Activated T-cell treated with anti-CD3 and anti-CD28 coated beads for 24 hours (primary cell): Measurements from ENCODE around the gene ITPR2.
"Not testable (repeated sequence)": the region's sequence is repeated elsewhere in the genome, so short reads cannot be mapped to it uniquely, and the experiment has no call there.

ENCODE experiments used
- DNase-seq: peaks from one replicate; pipeline ENCODE4 v3.0.0-alpha.2; 2020; ENCODE audit warnings: low read depth

Gene ITPR2

DNA sequence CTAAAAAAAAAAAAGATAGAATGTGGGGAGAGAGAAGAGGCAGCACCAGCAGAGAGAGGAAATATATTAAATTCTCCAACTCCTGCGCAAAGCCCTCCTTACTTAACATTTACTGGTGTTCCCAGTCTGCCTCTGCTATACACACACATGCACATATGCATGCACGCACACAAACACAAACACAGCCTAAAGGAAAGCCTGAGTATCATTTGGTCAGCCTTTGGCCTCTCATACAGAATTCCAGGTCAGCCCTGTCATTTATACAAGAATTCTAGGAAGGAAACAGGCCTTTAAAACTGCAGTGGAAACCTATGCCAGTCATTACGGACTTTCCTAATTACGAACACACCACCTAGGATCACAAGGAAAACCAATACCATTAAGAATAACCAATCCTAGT is 269.4 kb downstream of the ITPR2 start:
- DNase-seq, result no peak

GRCh38 chr12:26557326-26557725 is 275.7 kb downstream of the ITPR2 start:
- no peak for DNase-seq

DNA sequence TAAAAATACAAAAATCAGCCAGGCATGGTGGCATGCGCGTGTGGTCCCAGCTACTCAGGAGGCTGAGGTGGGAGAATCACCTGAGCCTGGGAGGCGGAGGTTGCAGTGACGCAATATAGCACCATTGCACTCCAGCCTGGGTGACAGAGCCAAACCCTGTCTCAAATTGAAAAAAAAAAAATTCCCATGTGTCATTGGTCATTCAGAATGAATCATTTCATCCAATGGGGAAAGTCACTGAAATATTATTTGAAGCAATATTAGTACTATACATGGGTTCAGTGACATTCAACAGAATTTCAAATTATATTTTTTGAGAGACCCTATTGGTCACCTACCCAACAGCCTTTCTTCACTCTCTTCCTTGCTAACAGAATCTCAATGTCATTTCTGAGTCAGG is 276.1 kb downstream of the ITPR2 start:
- DNase-seq, result no peak

DNA sequence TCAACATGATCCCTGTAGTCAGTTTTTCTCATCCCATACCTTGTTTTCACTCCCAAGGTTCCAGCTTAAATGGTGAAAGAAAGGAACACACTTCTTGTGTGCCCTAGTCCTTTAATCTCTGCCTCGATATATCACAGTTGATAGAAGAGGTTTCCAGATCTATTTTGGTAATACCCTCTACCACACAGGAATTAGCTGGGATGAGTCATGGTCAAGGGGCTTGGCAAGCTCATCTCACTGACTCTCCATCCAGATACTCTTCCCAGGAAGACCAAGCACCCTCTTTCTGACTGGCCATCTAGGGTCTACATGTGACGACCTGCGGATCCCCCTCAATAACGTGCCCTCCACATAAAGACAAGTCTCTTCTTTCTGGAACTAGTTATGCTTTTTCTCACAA is 277.9 kb downstream of the ITPR2 start:
- DNase-seq, result no peak

- DNase-seq, result no peak
Measured at GRCh38 chr12:26554332-26554731, 278.7 kb downstream of the ITPR2 start.

DNA sequence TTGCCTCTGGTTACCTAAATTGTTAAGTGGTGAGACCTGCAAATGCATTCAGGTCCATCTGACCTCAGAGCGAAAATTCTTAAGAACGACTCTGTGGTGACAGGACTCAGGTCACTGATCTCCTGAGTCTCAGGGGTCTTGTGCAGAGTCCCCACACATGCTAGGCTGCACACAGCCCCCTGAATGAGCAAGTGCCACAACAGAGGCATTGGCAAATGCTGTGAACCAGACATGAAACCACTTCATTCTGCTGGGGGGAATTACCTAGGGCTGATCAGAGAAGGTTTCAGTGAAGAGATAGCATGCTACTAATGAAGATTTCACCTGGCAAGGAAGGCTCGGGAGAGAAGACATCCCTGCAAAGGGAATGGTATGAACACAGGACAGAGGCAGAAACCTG is 281.6 kb downstream of the ITPR2 start:
- no peak for DNase-seq

- no peak for DNase-seq
Measured at GRCh38 chr12:26548227-26548626, 284.8 kb downstream of the ITPR2 start.

GRCh38 chr12:26546535-26547314 is 286.3 kb downstream of the ITPR2 start:
- DNase-seq, result no peak

GRCh38 chr12:26539131-26539530 is 293.9 kb downstream of the ITPR2 start:
- no peak for DNase-seq

- no peak for DNase-seq
Measured at GRCh38 chr12:26537651-26538050, 295.3 kb downstream of the ITPR2 start.

DNA sequence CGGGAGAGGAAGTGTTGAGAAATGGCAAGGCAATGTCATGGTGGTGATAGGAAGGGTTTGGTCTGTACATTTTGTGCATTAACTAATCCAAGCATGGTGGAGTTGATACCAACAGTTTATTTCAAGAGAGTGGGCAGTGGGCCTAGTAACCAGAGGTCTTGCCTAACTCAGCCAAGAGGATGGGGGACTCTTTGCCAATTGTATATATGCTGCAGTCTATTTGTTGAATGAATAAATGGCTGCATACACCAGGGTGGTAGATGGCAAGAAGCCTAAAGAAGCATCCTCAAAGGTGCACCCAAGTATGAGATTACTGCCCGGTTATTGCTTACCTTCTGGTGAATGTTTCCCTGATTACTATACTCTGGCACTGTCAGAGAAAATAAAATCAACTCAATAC is 295.9 kb downstream of the ITPR2 start:
- DNase-seq, result no peak

DNA sequence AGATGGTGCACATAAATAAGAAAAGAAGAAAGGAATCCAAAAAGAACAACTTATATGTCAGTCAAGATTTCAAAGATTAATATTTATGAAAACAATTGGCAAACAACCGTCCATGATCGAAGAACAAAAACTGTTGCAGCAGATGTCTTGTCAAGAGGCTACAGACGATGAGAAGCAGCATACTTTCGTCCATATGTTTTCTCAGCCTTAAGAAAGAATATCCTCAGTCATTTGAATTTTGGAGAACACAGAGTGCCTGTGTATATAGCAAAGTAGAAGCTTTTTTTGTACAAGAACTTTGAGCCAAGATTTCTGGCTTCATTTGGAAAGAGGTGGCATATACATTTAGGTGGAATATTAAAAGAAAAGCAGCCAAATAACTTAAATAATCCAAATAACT is 297.2 kb downstream of the ITPR2 start:
- DNase-seq, result no peak

- DNase-seq, result no peak
Measured at GRCh38 chr12:26534071-26534470, 298.9 kb downstream of the ITPR2 start.

GRCh38 chr12:26533211-26533610 is 299.8 kb downstream of the ITPR2 start:
- DNase-seq, result no peak

GRCh38 chr12:26530461-26530860 is 302.5 kb downstream of the ITPR2 start:
- DNase-seq, result no peak

- no peak for DNase-seq
Measured at GRCh38 chr12:26528943-26529342, 304.1 kb downstream of the ITPR2 start.

GRCh38 chr12:26527682-26528081 is 305.3 kb downstream of the ITPR2 start:
- no peak for DNase-seq

DNA sequence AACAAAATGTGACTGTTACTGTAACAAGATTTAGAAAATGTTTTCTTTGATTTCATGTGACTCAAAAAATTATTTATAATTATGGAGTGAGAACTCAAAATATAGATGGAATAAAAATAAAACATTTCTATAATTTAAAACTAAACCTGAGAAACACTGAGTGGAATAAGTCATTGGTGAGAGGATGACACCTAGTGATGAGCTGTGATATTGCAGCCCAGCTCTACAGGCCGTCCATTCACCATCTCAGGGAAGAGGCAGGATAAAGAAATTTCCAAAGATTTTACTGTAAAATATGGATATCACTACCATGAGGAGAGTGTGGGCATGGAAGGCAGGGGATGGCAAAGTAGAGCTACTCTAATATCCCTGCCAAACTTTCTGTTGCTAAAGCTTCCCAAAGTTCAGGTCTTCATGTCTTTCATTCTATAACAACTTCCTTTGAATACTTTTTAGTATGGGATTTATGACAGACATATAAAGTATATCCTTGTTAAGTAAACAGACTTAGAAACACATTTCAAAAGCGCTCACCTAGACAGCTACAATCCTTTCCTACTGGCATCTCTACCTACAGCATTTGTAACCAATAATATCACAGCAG is 308.0 kb downstream of the ITPR2 start:
- no peak for DNase-seq

GRCh38 chr12:26523708-26524150 is 309.3 kb downstream of the ITPR2 start:
- DNase-seq, result no peak

DNA sequence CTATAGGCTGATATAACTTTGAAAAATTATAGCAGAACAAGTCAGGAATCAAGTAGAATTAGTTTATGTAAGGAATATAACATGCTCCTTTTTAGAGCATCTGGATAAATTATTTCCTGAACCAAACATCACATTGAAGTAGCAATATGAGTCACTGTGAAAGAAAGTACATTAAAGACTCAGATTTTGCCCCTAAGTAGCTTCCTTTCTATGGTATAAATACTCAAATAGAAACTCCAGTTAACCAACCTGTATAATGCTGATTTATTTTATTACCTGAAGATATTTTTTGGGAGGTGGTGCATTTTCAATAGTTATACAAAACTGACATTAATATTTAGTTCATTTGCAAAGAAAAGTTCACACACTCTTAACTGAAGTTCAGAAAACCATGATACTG is 312.1 kb downstream of the ITPR2 start:
- DNase-seq, result no peak

DNA sequence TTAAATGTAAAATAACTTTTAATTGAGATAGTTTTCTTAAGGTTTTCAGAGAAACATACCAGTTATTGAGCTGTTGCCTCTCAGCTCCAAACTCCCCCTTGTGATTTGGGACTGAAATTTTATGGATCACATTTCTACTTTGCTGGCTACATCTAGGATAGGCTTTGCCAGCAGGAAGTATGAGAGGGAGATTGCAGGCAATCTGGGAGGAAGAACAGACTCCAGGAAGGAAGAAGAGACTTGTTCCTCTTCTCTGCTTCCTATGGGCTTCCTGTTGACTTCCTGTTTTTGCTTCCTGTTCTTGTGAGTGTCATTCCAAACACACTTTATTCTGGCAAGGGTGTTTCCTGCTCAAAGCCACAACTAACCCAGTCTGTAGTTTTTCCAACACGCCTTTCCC is 312.9 kb downstream of the ITPR2 start:
- DNase-seq, result no peak

DNA sequence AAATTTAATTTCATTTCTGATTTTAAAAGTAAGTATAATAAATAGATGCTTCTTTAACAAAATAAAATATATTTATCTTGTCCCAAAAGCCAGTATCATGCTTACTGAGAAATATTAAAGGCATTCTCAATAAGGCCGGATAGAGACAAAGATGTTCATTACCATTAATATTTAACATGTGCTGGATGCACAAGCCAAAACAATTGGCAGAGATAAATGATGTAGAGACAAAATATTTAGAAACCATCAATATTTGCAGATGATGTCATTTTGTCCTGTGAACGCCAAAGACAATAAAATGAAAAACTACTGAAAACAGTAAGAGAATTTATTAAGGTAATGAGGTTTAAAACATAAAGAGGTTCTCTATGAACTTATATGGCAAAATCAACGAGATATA is 313.5 kb downstream of the ITPR2 start:
- no peak for DNase-seq

GRCh38 chr12:26517320-26517719 is 315.7 kb downstream of the ITPR2 start:
- not testable (repeated sequence) for DNase-seq

DNA sequence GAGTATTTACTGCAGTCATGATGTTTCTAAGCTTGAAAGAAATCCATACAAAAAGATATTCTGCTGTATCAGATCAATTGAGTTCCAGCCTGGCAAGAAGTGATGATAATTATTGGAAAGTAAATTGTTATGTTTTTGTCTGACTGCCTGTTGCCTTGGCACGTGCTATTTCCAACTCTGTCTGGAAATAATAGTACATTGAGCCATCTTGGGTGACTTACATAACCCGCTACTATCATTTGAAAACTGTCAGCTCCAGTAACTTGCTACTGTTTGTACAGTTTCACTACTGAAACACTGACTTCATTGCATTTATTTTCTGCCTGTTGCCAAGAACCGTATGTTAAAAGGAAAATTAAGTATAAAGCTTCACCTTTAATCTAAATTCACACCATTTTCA is 318.6 kb downstream of the ITPR2 start:
- no peak for DNase-seq
